NB4 (cell line): ENCODE data around the gene LTB4R2.

ENCODE experiments used
- DNase-seq: peaks from one replicate; pipeline ENCODE4 v3.0.0; 2010; ENCODE audit warnings: low read depth
- H3K4me3 ChIP-seq: one replicate; pipeline ENCODE4 v1.5.1; 2011; ENCODE audit warnings: mild to moderate bottlenecking, low read depth, low read length, moderate library complexity
- CTCF ChIP-seq: IDR thresholded peaks from one replicate; pipeline ENCODE4 v1.5.1; 2012; ENCODE audit warnings: low read depth, low read length
- MYC ChIP-seq: IDR thresholded peaks from 2 replicates; pipeline ENCODE4 v1.6.1; 2011; ENCODE audit warnings: low read depth, low read length
- POLR2A ChIP-seq: IDR thresholded peaks from 2 replicates; pipeline ENCODE4 v1.6.1; 2011; ENCODE audit warnings: mild to moderate bottlenecking; ENCODE audit not compliant: insufficient read length; ENCODE audit errors: extremely low read depth
- TF ChIP-seq, protein P1 (sequence below): IDR thresholded peaks from 2 replicates; pipeline ENCODE4 v1.6.1; 2011; ENCODE audit warnings: low read depth, low read length

LTB4R2 gene

GRCh38 chr14:24309538-24310264, at the start of gene LTB4R2:
Gene LTB4R2 (plus strand): TSS chr14:24310140. CDS start chr14:24310665, 525 bp downstream.
- H3K4me3 ChIP-seq = peak within 1 kb of the TSS; percentile 52
- DNase-seq = no peak
- TF ChIP-seq CTCF (no peak), MYC (no peak), POLR2A (no peak)
- TF ChIP-seq, protein P1, sequence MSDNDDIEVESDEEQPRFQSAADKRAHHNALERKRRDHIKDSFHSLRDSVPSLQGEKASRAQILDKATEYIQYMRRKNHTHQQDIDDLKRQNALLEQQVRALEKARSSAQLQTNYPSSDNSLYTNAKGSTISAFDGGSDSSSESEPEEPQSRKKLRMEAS = no peak

- H3K4me3 ChIP-seq = no peak overlapping the region
Observed at GRCh38 chr14:24260780-24261157, 49.2 kb upstream of the LTB4R2 start.

GRCh38 chr14:24261256-24261968, 48.5 kb upstream of the LTB4R2 start:
- no peak overlapping the region for H3K4me3 ChIP-seq
- TF ChIP-seq CTCF = no peak
- no peak for TF ChIP-seq MYC
- no peak for TF ChIP-seq POLR2A
- TF ChIP-seq, protein P1 = no peak
- DNase-seq = no peak

More at GRCh38 chr14:24260780-24261157, 49.2 kb upstream of the LTB4R2 start:
- TF ChIP-seq CTCF (no peak), MYC (no peak), POLR2A (no peak)
- TF ChIP-seq, protein P1 = no peak
- no peak for DNase-seq

GRCh38 chr14:24261969-24262327, 48.0 kb upstream of the LTB4R2 start:
- H3K4me3 ChIP-seq = no peak overlapping the region
- TF ChIP-seq, protein P1 = no peak
- DNase-seq = no peak

DNA sequence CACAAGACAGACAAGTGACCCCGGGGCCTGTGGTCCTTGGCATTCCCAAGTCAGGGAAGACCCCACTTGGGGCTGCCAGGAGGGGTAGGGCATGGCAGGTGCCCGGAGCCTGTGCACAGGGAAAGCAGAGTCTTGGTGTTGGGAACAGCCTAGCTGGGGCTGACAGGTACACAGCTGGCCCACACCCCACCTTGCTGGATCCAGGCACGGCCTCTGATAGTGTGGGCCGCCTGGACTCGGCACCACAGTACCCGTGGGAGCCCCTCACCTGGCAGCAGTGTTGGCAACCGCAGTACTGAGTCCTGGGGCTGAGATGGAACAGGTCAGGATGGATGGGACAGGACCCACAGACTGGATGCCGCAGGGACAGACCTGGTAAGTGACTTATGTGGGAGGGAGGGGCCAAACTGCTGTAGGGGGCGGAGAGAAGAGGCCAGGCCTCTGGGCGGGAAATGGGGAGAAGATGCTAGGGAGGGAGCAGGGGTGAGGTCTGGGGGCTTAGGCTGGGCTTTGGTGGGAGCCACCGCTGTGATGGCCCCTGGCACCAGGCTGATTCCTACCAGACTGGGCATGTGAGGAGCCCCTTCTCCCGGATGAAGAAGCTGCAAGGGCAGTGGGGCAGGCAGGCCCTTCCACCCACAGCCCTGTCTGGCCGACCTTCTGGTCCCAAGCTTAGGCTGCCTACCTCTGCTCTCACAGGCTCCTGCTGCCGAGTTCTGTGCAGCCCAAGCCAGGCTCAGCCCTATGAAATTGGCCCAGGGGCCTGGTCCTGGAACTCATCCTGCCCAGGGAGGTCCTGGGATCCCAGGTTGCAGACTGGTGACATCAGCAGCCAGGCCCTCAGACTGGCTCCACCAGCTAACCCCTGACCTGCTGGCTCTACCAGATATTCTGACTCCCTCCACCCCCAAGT, 46.9 kb upstream of the LTB4R2 start, which contains the start of gene TGM1:
TSS of gene TGM1 (minus strand) at position 357 of the 913 bp plus-strand sequence. CDS start 825 bp downstream, outside the sequence.
- DNase-seq = no peak
- H3K4me3 ChIP-seq = no peak within 1 kb of the TSS
- TF ChIP-seq, protein P1 = no peak
- TF ChIP-seq CTCF (no peak), MYC (no peak), POLR2A (no peak)
